ENCODE measurements around the gene RMDN2. TPM values are rescaled to one million over a fixed set of nuclear protein-coding genes. Genes with fewer than 3 reads are reported as not detected.

Gene RMDN2
- total and polyA plus RNA-seq, 10 of the 15 experiments (the other 5 are each of a cell fraction or from before 2014, with no cell fraction given), result 2.6 to 12.4 (median 9.2) TPM

DNA sequence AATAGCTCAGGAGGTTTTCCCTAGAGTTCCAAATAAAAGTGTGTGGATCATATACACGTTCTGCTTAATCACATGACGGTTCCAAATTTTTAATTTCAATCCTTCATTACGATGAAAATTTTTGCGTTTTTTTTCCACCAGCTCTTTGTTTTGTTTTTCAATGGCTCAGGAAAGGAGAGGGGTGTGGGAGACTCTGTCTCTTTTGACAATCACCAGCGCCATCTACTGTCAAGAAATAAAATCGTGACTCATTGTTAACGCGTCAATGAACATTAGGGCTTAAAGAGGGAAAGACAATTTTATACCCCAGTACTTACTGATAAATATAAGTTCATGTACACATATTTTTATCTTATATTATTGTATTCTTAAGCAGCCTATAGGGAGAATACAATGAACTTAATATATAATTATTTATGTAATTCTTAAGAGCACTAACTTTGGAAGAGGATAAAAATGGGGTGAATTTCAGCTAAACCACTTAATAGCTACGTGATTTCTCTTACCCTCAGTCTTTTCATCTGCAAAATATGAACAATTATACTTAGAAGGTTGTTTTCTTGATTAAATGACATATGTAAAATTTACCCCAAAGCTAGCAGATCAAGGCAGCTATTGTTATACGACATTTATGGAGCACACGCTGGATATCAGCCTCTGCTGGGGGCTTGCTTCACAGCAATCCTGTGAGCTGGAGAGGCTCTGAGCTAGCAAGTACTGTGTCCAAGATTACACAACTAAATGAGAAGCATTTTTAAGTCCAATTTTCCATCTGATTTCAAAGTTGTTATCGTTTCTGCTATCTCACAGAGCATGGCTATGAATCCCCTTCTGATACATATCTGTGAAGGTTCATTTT is 47.4 kb upstream of the RMDN2 start (continued):
- TF ChIP-seq, protein P1, sequence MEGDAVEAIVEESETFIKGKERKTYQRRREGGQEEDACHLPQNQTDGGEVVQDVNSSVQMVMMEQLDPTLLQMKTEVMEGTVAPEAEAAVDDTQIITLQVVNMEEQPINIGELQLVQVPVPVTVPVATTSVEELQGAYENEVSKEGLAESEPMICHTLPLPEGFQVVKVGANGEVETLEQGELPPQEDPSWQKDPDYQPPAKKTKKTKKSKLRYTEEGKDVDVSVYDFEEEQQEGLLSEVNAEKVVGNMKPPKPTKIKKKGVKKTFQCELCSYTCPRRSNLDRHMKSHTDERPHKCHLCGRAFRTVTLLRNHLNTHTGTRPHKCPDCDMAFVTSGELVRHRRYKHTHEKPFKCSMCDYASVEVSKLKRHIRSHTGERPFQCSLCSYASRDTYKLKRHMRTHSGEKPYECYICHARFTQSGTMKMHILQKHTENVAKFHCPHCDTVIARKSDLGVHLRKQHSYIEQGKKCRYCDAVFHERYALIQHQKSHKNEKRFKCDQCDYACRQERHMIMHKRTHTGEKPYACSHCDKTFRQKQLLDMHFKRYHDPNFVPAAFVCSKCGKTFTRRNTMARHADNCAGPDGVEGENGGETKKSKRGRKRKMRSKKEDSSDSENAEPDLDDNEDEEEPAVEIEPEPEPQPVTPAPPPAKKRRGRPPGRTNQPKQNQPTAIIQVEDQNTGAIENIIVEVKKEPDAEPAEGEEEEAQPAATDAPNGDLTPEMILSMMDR (IDR thresholded peaks at IDR 0.05 in 2 of 3, conservative IDR thresholded peaks at IDR 0.05 in 1 of 3; ENCODE audit: control insufficient read depth in 2 of 3, extremely low read depth in 1 of 3, insufficient read depth in 1 of 3, low read depth in 3 of 3, low read length in 3 of 3), result peak; percentile 44 to 64 (median 63); a peak in 5 of 6 replicates
- TF ChIP-seq RBBP5 (conservative IDR thresholded peaks at IDR 0.05) (no peak), ATF7 (IDR thresholded peaks at IDR 0.05; ENCODE audit: low read depth) (peak; percentile 49), POLR2AphosphoS2 (IDR thresholded peaks at IDR 0.05; ENCODE audit: low read depth, low read length) (no peak), TCF12 (IDR thresholded peaks at IDR 0.05; ENCODE audit: low read depth, low read length) (no peak), CREM (IDR thresholded peaks at IDR 0.05; ENCODE audit: low read depth) (0 out of 2 replicates have a peak, but pooled peaks have one; percentile 25), ZBED1 (IDR thresholded peaks at IDR 0.05; ENCODE audit: borderline replicate concordance) (no peak), DPF2 (IDR thresholded peaks at IDR 0.05) (no peak), ZNF622 (IDR thresholded peaks at IDR 0.05) (no peak), RB1 (IDR thresholded peaks at IDR 0.05; ENCODE audit: borderline replicate concordance) (peak; percentile 42; the same call in 1 of the 2 replicates), HDAC6 (IDR thresholded peaks at IDR 0.05; ENCODE audit: unreplicated experiment) (no peak)
- TF ChIP-seq, protein P2, sequence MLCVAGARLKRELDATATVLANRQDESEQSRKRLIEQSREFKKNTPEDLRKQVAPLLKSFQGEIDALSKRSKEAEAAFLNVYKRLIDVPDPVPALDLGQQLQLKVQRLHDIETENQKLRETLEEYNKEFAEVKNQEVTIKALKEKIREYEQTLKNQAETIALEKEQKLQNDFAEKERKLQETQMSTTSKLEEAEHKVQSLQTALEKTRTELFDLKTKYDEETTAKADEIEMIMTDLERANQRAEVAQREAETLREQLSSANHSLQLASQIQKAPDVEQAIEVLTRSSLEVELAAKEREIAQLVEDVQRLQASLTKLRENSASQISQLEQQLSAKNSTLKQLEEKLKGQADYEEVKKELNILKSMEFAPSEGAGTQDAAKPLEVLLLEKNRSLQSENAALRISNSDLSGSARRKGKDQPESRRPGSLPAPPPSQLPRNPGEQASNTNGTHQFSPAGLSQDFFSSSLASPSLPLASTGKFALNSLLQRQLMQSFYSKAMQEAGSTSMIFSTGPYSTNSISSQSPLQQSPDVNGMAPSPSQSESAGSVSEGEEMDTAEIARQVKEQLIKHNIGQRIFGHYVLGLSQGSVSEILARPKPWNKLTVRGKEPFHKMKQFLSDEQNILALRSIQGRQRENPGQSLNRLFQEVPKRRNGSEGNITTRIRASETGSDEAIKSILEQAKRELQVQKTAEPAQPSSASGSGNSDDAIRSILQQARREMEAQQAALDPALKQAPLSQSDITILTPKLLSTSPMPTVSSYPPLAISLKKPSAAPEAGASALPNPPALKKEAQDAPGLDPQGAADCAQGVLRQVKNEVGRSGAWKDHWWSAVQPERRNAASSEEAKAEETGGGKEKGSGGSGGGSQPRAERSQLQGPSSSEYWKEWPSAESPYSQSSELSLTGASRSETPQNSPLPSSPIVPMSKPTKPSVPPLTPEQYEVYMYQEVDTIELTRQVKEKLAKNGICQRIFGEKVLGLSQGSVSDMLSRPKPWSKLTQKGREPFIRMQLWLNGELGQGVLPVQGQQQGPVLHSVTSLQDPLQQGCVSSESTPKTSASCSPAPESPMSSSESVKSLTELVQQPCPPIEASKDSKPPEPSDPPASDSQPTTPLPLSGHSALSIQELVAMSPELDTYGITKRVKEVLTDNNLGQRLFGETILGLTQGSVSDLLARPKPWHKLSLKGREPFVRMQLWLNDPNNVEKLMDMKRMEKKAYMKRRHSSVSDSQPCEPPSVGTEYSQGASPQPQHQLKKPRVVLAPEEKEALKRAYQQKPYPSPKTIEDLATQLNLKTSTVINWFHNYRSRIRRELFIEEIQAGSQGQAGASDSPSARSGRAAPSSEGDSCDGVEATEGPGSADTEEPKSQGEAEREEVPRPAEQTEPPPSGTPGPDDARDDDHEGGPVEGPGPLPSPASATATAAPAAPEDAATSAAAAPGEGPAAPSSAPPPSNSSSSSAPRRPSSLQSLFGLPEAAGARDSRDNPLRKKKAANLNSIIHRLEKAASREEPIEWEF (IDR thresholded peaks at IDR 0.05; ENCODE audit: insufficient replicate concordance, low read depth, low read length), result no peak
- TF ChIP-seq, protein P3, sequence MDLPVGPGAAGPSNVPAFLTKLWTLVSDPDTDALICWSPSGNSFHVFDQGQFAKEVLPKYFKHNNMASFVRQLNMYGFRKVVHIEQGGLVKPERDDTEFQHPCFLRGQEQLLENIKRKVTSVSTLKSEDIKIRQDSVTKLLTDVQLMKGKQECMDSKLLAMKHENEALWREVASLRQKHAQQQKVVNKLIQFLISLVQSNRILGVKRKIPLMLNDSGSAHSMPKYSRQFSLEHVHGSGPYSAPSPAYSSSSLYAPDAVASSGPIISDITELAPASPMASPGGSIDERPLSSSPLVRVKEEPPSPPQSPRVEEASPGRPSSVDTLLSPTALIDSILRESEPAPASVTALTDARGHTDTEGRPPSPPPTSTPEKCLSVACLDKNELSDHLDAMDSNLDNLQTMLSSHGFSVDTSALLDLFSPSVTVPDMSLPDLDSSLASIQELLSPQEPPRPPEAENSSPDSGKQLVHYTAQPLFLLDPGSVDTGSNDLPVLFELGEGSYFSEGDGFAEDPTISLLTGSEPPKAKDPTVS (IDR thresholded peaks at IDR 0.05; ENCODE audit: low read depth, low read length), result no peak
- TF ChIP-seq, protein P4, sequence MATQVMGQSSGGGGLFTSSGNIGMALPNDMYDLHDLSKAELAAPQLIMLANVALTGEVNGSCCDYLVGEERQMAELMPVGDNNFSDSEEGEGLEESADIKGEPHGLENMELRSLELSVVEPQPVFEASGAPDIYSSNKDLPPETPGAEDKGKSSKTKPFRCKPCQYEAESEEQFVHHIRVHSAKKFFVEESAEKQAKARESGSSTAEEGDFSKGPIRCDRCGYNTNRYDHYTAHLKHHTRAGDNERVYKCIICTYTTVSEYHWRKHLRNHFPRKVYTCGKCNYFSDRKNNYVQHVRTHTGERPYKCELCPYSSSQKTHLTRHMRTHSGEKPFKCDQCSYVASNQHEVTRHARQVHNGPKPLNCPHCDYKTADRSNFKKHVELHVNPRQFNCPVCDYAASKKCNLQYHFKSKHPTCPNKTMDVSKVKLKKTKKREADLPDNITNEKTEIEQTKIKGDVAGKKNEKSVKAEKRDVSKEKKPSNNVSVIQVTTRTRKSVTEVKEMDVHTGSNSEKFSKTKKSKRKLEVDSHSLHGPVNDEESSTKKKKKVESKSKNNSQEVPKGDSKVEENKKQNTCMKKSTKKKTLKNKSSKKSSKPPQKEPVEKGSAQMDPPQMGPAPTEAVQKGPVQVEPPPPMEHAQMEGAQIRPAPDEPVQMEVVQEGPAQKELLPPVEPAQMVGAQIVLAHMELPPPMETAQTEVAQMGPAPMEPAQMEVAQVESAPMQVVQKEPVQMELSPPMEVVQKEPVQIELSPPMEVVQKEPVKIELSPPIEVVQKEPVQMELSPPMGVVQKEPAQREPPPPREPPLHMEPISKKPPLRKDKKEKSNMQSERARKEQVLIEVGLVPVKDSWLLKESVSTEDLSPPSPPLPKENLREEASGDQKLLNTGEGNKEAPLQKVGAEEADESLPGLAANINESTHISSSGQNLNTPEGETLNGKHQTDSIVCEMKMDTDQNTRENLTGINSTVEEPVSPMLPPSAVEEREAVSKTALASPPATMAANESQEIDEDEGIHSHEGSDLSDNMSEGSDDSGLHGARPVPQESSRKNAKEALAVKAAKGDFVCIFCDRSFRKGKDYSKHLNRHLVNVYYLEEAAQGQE (IDR thresholded peaks at IDR 0.05; ENCODE audit: low read depth, low read length), result no peak
